IMR-90 (cell line): ENCODE data around the gene CDC14A. TPM values are rescaled to one million over a fixed set of nuclear protein-coding genes. Genes with fewer than 3 reads are reported as not detected.

Source experiments
- ATAC-seq: fragments of 200-7000 bp; cut with Tn5 transposase; 2 replicates; pipeline ENCODE4 v1.9.1; 2020; ENCODE audit warnings: low read depth, mild to moderate bottlenecking, moderate library complexity
- BruUV-seq: library from RNA; stranded (reverse); fragments of 400-500 nt; replicated peaks from 2 replicates; lab custom pipeline; 2021; lab: Mats Ljungman, UMichigan
- CTCF ChIA-PET: fragments of 300-600 bp; formaldehyde crosslinking; extraction: SDS; loops from one replicate; lab custom pipeline; 2021; ENCODE audit warnings: antibody characterized with exemption; lab: Yijun Ruan, JAX
- POLR2A ChIA-PET: fragments of 300-600 bp; sonication (Branson Sonifier 250); formaldehyde crosslinking; loops from one replicate; lab custom pipeline; 2022; ENCODE audit warnings: antibody characterized with exemption; ENCODE audit not compliant: unreplicated experiment; lab: Charles Lee
- DNase-seq: peaks from one replicate; pipeline ENCODE4 v3.0.0; 2013
- H2AFZ ChIP-seq: replicated peaks from 2 replicates; pipeline ENCODE3; 2013; ENCODE audit warnings: low read length, mild to moderate bottlenecking; ENCODE audit not compliant: poor library complexity
- H2AK5ac ChIP-seq: 2 replicates; pipeline ENCODE4 v1.6.1; 2013; ENCODE audit warnings: low read depth, low read length, inconsistent platforms
- H2AK9ac ChIP-seq: replicated peaks from 2 replicates; pipeline ENCODE3; 2013; ENCODE audit warnings: mild to moderate bottlenecking, low read depth, low read length, moderate library complexity; ENCODE audit not compliant: poor library complexity
- H2BK120ac ChIP-seq: 2 replicates; pipeline ENCODE4 v1.6.1; 2013; ENCODE audit warnings: low read depth, low read length, inconsistent platforms
- H2BK15ac ChIP-seq: 3 replicates; pipeline ENCODE4 v1.6.1; 2013; ENCODE audit warnings: low read depth, low read length, inconsistent platforms
- H2BK20ac ChIP-seq: 2 replicates; pipeline ENCODE4 v1.6.1; 2013; ENCODE audit warnings: low read depth, mild to moderate bottlenecking, inconsistent platforms, low read length, moderate library complexity
- H2BK5ac ChIP-seq: 2 replicates; pipeline ENCODE4 v1.6.1; 2013; ENCODE audit warnings: mild to moderate bottlenecking, low read depth, low read length, inconsistent platforms; ENCODE audit not compliant: poor library complexity, severe bottlenecking
- H3K14ac ChIP-seq: replicated peaks from 2 replicates; pipeline ENCODE4 v1.6.1; 2013; ENCODE audit warnings: low read depth, low read length, inconsistent platforms
- H3K18ac ChIP-seq: 2 replicates; pipeline ENCODE4 v1.6.1; 2013; ENCODE audit warnings: low read depth, low read length, control low read depth
- H3K23ac ChIP-seq: 2 replicates; pipeline ENCODE4 v1.6.1; 2013; ENCODE audit warnings: low read depth, low read length, inconsistent platforms
- H3K27ac ChIP-seq: 2 replicates; pipeline ENCODE4 v1.5.1; 2013; ENCODE audit warnings: mild to moderate bottlenecking, control low read depth, low read length; ENCODE audit not compliant: insufficient read depth
- H3K27me3 ChIP-seq: 2 replicates; pipeline ENCODE4 v1.6.1; 2013; ENCODE audit warnings: low read length; ENCODE audit not compliant: control insufficient read depth, insufficient read depth
- H3K36me3 ChIP-seq: 2 replicates; pipeline ENCODE4 v1.6.1; 2013; ENCODE audit warnings: low read length, mixed read lengths; ENCODE audit not compliant: control insufficient read depth, insufficient read depth
- H3K4ac ChIP-seq: 2 replicates; pipeline ENCODE4 v1.6.1; 2013; ENCODE audit warnings: low read depth, low read length, inconsistent platforms
- H3K4me1 ChIP-seq: 2 replicates; pipeline ENCODE4 v1.6.1; 2013; ENCODE audit warnings: low read length, mixed read lengths; ENCODE audit not compliant: control insufficient read depth, insufficient read depth
- H3K4me2 ChIP-seq: 2 replicates; pipeline ENCODE4 v1.6.1; 2013; ENCODE audit warnings: low read depth, mild to moderate bottlenecking, control low read depth, low read length, moderate library complexity
- H3K4me3 ChIP-seq: 2 replicates; pipeline ENCODE4 v1.5.1; 2013; ENCODE audit warnings: low read depth, mild to moderate bottlenecking, control low read depth, low read length, moderate library complexity; ENCODE audit not compliant: insufficient read depth
- H3K56ac ChIP-seq: 2 replicates; pipeline ENCODE4 v1.6.1; 2013; ENCODE audit warnings: low read length, inconsistent platforms; ENCODE audit not compliant: insufficient read depth; ENCODE audit errors: extremely low read depth
- H3K79me1 ChIP-seq, 2 experiments: 2 replicates each; pipeline ENCODE4 v1.6.1; 2013; ENCODE audit warnings: low read length in 2 of 2, inconsistent platforms in 1 of 2, low read depth in 1 of 2
- H3K9ac ChIP-seq: 2 replicates; pipeline ENCODE4 v1.6.1; 2013; ENCODE audit warnings: low read depth, low read length, control low read depth
- H3K9me1 ChIP-seq: 2 replicates; pipeline ENCODE4 v1.6.1; 2013; ENCODE audit warnings: low read length, inconsistent platforms; ENCODE audit not compliant: insufficient read depth
- H3K9me3 ChIP-seq: 2 replicates; pipeline ENCODE4 v1.6.1; 2013; ENCODE audit warnings: low read length; ENCODE audit not compliant: control insufficient read depth, insufficient read depth
- H4K20me1 ChIP-seq: 2 replicates; pipeline ENCODE4 v1.6.1; 2013; ENCODE audit warnings: low read length, inconsistent platforms; ENCODE audit not compliant: insufficient read depth
- H4K5ac ChIP-seq: 2 replicates; pipeline ENCODE4 v1.6.1; 2013; ENCODE audit warnings: mild to moderate bottlenecking, low read depth, low read length, control low read depth
- H4K8ac ChIP-seq, 2 experiments: 2 replicates each; pipeline ENCODE4 v1.6.1; 2013; ENCODE audit warnings: low read depth in 2 of 2, low read length in 2 of 2, control low read depth in 1 of 2, inconsistent platforms in 1 of 2
- H4K91ac ChIP-seq: 2 replicates; pipeline ENCODE4 v1.6.1; 2013; ENCODE audit warnings: low read depth, low read length, inconsistent platforms; ENCODE audit not compliant: insufficient read depth
- CTCF ChIP-seq: conservative IDR thresholded peaks from 2 replicates; pipeline ENCODE4 v1.5.1; 2012; ENCODE audit warnings: mild to moderate bottlenecking, low read depth, low read length, improper control_type of control experiment
- ELK1 ChIP-seq: fragments of 150-350 bp; IDR thresholded peaks from 2 replicates; pipeline ENCODE4 v1.6.1; 2016; ENCODE audit warnings: low read depth, mild to moderate bottlenecking, low read length, moderate library complexity, borderline replicate concordance
- MAFK ChIP-seq: IDR thresholded peaks from 2 replicates; pipeline ENCODE4 v1.6.1; 2012; ENCODE audit warnings: low read depth, low read length, improper control_type of control experiment
- MAZ ChIP-seq: IDR thresholded peaks from 2 replicates; pipeline ENCODE4 v1.6.1; 2012; ENCODE audit warnings: low read depth, mild to moderate bottlenecking, low read length, improper control_type of control experiment, moderate library complexity, borderline replicate concordance
- POLR2A ChIP-seq: IDR thresholded peaks from 2 replicates; pipeline ENCODE4 v1.6.1; 2012; ENCODE audit warnings: mild to moderate bottlenecking, low read depth, low read length
- RFX5 ChIP-seq: IDR thresholded peaks from 2 replicates; pipeline ENCODE4 v1.8.0; 2012; ENCODE audit warnings: low read depth, mild to moderate bottlenecking, low read length, moderate library complexity
- SMC3 ChIP-seq: fragments of 150-350 bp; IDR thresholded peaks from 2 replicates; pipeline ENCODE4 v1.6.1; 2016; ENCODE audit warnings: low read depth, mild to moderate bottlenecking, antibody characterized with exemption, low read length, moderate library complexity
- USF2 ChIP-seq: fragments of 150-350 bp; IDR thresholded peaks from 2 replicates; pipeline ENCODE4 v1.6.1; 2017; ENCODE audit warnings: mild to moderate bottlenecking, antibody characterized with exemption, low read length, low read depth
- WGBS, 2 experiments: methylation state at CpG; one replicate each; pipeline versions ENCODE4 v1.1.5 to v1.1.7; 2013; ENCODE audit warnings: missing lambda C conversion rate in 2 of 2; ENCODE audit not compliant: insufficient read length in 1 of 2; ENCODE audit errors: extremely low coverage in 2 of 2; 5-methylcytosine and 5-hydroxymethylcytosine counted together
- dilution Hi-C: fragments of 300-500 bp; cut with HindIII; formaldehyde crosslinking; loops from one replicate; pipeline ENCODE4 v1.14.3; 2018; ENCODE audit warnings: low sequenced_read_pairs; ENCODE audit not compliant: unreplicated experiment
- in situ Hi-C: fragments of 300-500 bp; cut with MboI; formaldehyde crosslinking; loops from 3 replicates; pipeline ENCODE4 v1.14.3; 2019; ENCODE audit warnings: low sequenced_read_pairs, inconsistent platforms, mixed read lengths
- intact Hi-C: fragments of 100-400 bp; cut with micrococcal nuclease; formaldehyde crosslinking; loops from 2 replicates; pipeline ENCODE4 v1.10.0; 2022
- polyA plus RNA-seq, 3 experiments: library from polyadenylated mRNA; depleted of rRNA; stranded (reverse); fragments of >200 nt; gene quantifications; 2 replicates each; pipeline ENCODE4 v1.2.3, GENCODE V29; 2012; ENCODE audit warnings: low replicate concordance in 1 of 3
- total RNA-seq: library from RNA; depleted of rRNA; stranded (reverse); fragments of >200 nt; gene quantifications from 2 replicates; pipeline ENCODE4 v1.2.3, GENCODE V29; 2012

CDC14A gene
- total and polyA plus RNA-seq, 2 of the 4 experiments (the other 2 are of a cell fraction), result 1.7 to 3.0 TPM

- Histone ChIP-seq H3K4ac (no peak overlapping the region), H3K9me1 (peaks cover 2% of the 10 kb centered on the region; the same call in 1 of the 2 replicates), H3K18ac (no peak overlapping the region), H4K91ac (no peak overlapping the region), H2BK5ac (no peak overlapping the region), H4K20me1 (no peaks in the 10 kb centered on the region), H3K14ac (no peak overlapping the region), H3K27ac (no peak overlapping the region), H3K23ac (no peak overlapping the region), H3K79me1 (no peaks in the 10 kb centered on the region; a peak in 2 of 4 replicates), H3K4me1 (no peaks in the 10 kb centered on the region), H3K4me3 (no peak overlapping the region), H2BK120ac (no peak overlapping the region), H3K36me3 (no peaks in the 10 kb centered on the region), H3K9ac (no peak overlapping the region), H4K8ac (no peak overlapping the region), H2AK9ac (no peak overlapping the region), H2AK5ac (no peak overlapping the region), H3K4me2 (no peak overlapping the region), H2BK15ac (no peak overlapping the region), H3K9me3 (no peaks in the 10 kb centered on the region), H3K56ac (no peak overlapping the region), H2BK20ac (no peak overlapping the region), H4K5ac (no peak overlapping the region), H3K27me3 (no peaks in the 10 kb centered on the region), H2AFZ (no peak overlapping the region)
- in situ Hi-C loops (no loop called here), dilution Hi-C loops (no loop called here), intact Hi-C loops (no loop called here)
- TF ChIP-seq MAZ (no peak), MAFK (no peak), RFX5 (no peak), POLR2A (no peak), CTCF (no peak), SMC3 (no peak), USF2 (no peak), ELK1 (no peak)
- ChIA-PET POLR2A (no interaction called here), CTCF (no interaction called here)
- WGBS, 2 experiments, result 43% methylated on average over 1 of the region's 2 CpGs; no CpG with 5 or more reads in 1 of the 2 experiments
- no TSS peak for BruUV-seq
- DNase-seq, result no peak
- ATAC-seq, result no peak
Observed at GRCh38 chr1:100419072-100419471, 66.8 kb downstream of the CDC14A start.
